Skeletal muscle tissue (tissue), 4 donors: ENCODE data around the gene CCDC188. TPM values are rescaled to one million over a fixed set of nuclear protein-coding genes. Genes with fewer than 3 reads are reported as not detected.

Experiments
- H3K27ac ChIP-seq: one replicate; pipeline ENCODE4 v1.7.0; 2013; ENCODE audit warnings: mild to moderate bottlenecking, low read depth, low read length, inconsistent platforms
- H3K27me3 ChIP-seq, 3 donors: one replicate each; pipeline ENCODE4 v1.7.0; 2013; ENCODE audit warnings: low read length in 3 of 3; ENCODE audit not compliant: control insufficient read depth in 3 of 3, insufficient read depth in 3 of 3
- H3K36me3 ChIP-seq, 3 donors: one replicate each; pipeline ENCODE4 v1.7.0; 2013; ENCODE audit warnings: low read length in 3 of 3; ENCODE audit not compliant: control insufficient read depth in 3 of 3, insufficient read depth in 3 of 3
- H3K4me1 ChIP-seq, 3 donors: one replicate each; pipeline ENCODE4 v1.7.0; 2013; ENCODE audit warnings: low read length in 3 of 3, mild to moderate bottlenecking in 3 of 3; ENCODE audit not compliant: control insufficient read depth in 3 of 3, insufficient read depth in 3 of 3
- H3K4me3 ChIP-seq, 3 donors: one replicate each; pipeline ENCODE4 v1.7.0; 2013; ENCODE audit warnings: low read length in 3 of 3
- H3K9ac ChIP-seq, 3 donors: one replicate each; pipeline ENCODE4 v1.7.0; 2013; ENCODE audit warnings: low read length in 3 of 3, mild to moderate bottlenecking in 3 of 3, moderate library complexity in 2 of 3, low read depth in 1 of 3
- H3K9me3 ChIP-seq, 3 donors: one replicate each; pipeline ENCODE4 v1.7.0; 2013; ENCODE audit warnings: low read length in 3 of 3; ENCODE audit not compliant: control insufficient read depth in 3 of 3
- total RNA-seq: library from RNA; depleted of rRNA; stranded (reverse); fragments of >200 nt; gene quantifications from one replicate; pipeline ENCODE4 v1.2.3, GENCODE V29; 2014
- donor health status: Osteomylitis.

The CCDC188 gene
- total RNA-seq, 1 donor from 2014 or later: not detected

- H3K36me3 ChIP-seq: no peaks in the 10 kb centered on the region
- H3K4me1 ChIP-seq: no peaks in the 10 kb centered on the region
- H3K9ac ChIP-seq: no peak overlapping the region
- peaks cover 0 to 9% (median 4%) of the 10 kb centered on the region in 3 donors for H3K27me3 ChIP-seq
- H3K9me3 ChIP-seq: no peaks in the 10 kb centered on the region
- no peak overlapping the region for H3K27ac ChIP-seq
- H3K4me3 ChIP-seq: no peak overlapping the region
Observed at GRCh38 chr22:20184501-20185165, 33.8 kb upstream of the CCDC188 start.

- Histone ChIP-seq H3K9ac (no peak overlapping the region), H3K36me3 (no peaks in the 10 kb centered on the region), H3K27me3 (peaks cover 0 to 9% (median 7%) of the 10 kb centered on the region in 3 donors), H3K9me3 (no peaks in the 10 kb centered on the region), H3K27ac (no peak overlapping the region), H3K4me1 (no peaks in the 10 kb centered on the region), H3K4me3 (no peak overlapping the region)
Observed at GRCh38 chr22:20183823-20184222, 33.0 kb upstream of the CCDC188 start.

- no peaks in the 10 kb centered on the region for H3K4me1 ChIP-seq
- no peak overlapping the region for H3K27ac ChIP-seq
- no peaks in the 10 kb centered on the region for H3K9me3 ChIP-seq
Observed at GRCh38 chr22:20183101-20183500, 32.2 kb upstream of the CCDC188 start.

GRCh38 chr22:20182365-20182764, 31.5 kb upstream of the CCDC188 start:
- peaks cover 0 to 16% (median 7%) of the 10 kb centered on the region in 3 donors for H3K27me3 ChIP-seq
- no peak overlapping the region for H3K4me3 ChIP-seq
- no peak overlapping the region for H3K27ac ChIP-seq
- no peaks in the 10 kb centered on the region for H3K4me1 ChIP-seq
- H3K36me3 ChIP-seq: no peaks in the 10 kb centered on the region
- H3K9me3 ChIP-seq: no peaks in the 10 kb centered on the region
- H3K9ac ChIP-seq: no peak overlapping the region

More at GRCh38 chr22:20183101-20183500, 32.2 kb upstream of the CCDC188 start:
- Histone ChIP-seq H3K27me3 (peaks cover 0 to 9% (median 7%) of the 10 kb centered on the region in 3 donors), H3K9ac (no peak overlapping the region), H3K36me3 (no peaks in the 10 kb centered on the region), H3K4me3 (no peak overlapping the region)

GRCh38 chr22:20181884-20182236, 31.0 kb upstream of the CCDC188 start:
- Histone ChIP-seq H3K36me3 (no peaks in the 10 kb centered on the region), H3K9me3 (no peaks in the 10 kb centered on the region), H3K27ac (no peak overlapping the region), H3K4me3 (no peak overlapping the region), H3K27me3 (peaks cover 0 to 16% (median 7%) of the 10 kb centered on the region in 3 donors), H3K9ac (no peak overlapping the region), H3K4me1 (no peaks in the 10 kb centered on the region)

- H3K27ac ChIP-seq: no peak overlapping the region
- H3K4me3 ChIP-seq: no peak overlapping the region
- no peaks in the 10 kb centered on the region for H3K9me3 ChIP-seq
- H3K27me3 ChIP-seq: peaks cover 0 to 13% (median 7%) of the 10 kb centered on the region in 3 donors
- H3K36me3 ChIP-seq: no peaks in the 10 kb centered on the region
- no peaks in the 10 kb centered on the region for H3K4me1 ChIP-seq
- H3K9ac ChIP-seq: no peak overlapping the region
Observed at GRCh38 chr22:20181194-20181883, 30.5 kb upstream of the CCDC188 start.

GRCh38 chr22:20180640-20181039, 29.8 kb upstream of the CCDC188 start:
- peaks cover 0 to 10% (median 7%) of the 10 kb centered on the region in 3 donors for H3K27me3 ChIP-seq
- no peaks in the 10 kb centered on the region for H3K36me3 ChIP-seq
- H3K4me1 ChIP-seq: no peaks in the 10 kb centered on the region
- H3K9ac ChIP-seq: no peak overlapping the region
- H3K27ac ChIP-seq: no peak overlapping the region
- no peaks in the 10 kb centered on the region for H3K9me3 ChIP-seq
- H3K4me3 ChIP-seq: no peak overlapping the region

- H3K4me1 ChIP-seq: no peaks in the 10 kb centered on the region
- H3K9ac ChIP-seq: no peak overlapping the region
- H3K9me3 ChIP-seq: no peaks in the 10 kb centered on the region
- no peak overlapping the region for H3K4me3 ChIP-seq
- no peak overlapping the region for H3K27ac ChIP-seq
- no peaks in the 10 kb centered on the region for H3K36me3 ChIP-seq
- H3K27me3 ChIP-seq: peaks cover 0 to 10% (median 7%) of the 10 kb centered on the region in 3 donors
Observed at GRCh38 chr22:20180245-20180630, 29.4 kb upstream of the CCDC188 start.

GRCh38 chr22:20179455-20180244, 28.8 kb upstream of the CCDC188 start:
- Histone ChIP-seq H3K27me3 (peaks cover 0 to 7% (median 3%) of the 10 kb centered on the region in 3 donors), H3K9me3 (no peaks in the 10 kb centered on the region), H3K36me3 (no peaks in the 10 kb centered on the region), H3K27ac (no peak overlapping the region), H3K4me3 (no peak overlapping the region), H3K4me1 (no peaks in the 10 kb centered on the region), H3K9ac (no peak overlapping the region)

GRCh38 chr22:20178915-20179227, 28.0 kb upstream of the CCDC188 start:
- Histone ChIP-seq H3K4me1 (no peaks in the 10 kb centered on the region), H3K36me3 (no peaks in the 10 kb centered on the region), H3K4me3 (no peak overlapping the region), H3K9me3 (no peaks in the 10 kb centered on the region), H3K9ac (no peak overlapping the region), H3K27me3 (peaks cover 0 to 7% (median 3%) of the 10 kb centered on the region in 3 donors), H3K27ac (no peak overlapping the region)
